ENCODE data around the gene AGPAT2.
A peak's percentile ranks its signal among the peaks of the same experiment; 100 is the strongest.

The AGPAT2 gene

GRCh38 chr9:136630662-136630992 is 56.6 kb downstream of the AGPAT2 start:
- H3K36me3 ChIP-seq: no peaks in the 10 kb centered on the region
- H3K4me2 ChIP-seq: peak overlapping the region in 4 of 11 experiments; percentile 48 to 88 (median 77); a peak in 4 of 22 replicates
- H3K4me1 ChIP-seq: peaks cover 26 to 72% (median 66%) of the 10 kb centered on the region in 10 experiments
- no peak for TF ChIP-seq Cebpa-rat (IDR thresholded peaks at IDR 0.05)
- H3K27me3 ChIP-seq: peaks cover 0 to 30% (median 4%) of the 10 kb centered on the region in 11 experiments; a peak in 8 of 22 replicates
- peaks cover 0 to 24% (median 0%) of the 10 kb centered on the region in 11 experiments; a peak in 7 of 22 replicates for H4K20me1 ChIP-seq
- no peaks in the 10 kb centered on the region for H3K9me3 ChIP-seq (replicated peaks in 1 of 11)
- H3K4me3 ChIP-seq: no peak overlapping the region
- no peak overlapping the region for H3K9ac ChIP-seq
- H3K27ac ChIP-seq: no peak overlapping the region

- Histone ChIP-seq H3K9ac (0 out of 22 replicates have a peak overlapping the region, but pooled peaks of 2 of the 11 experiments have one; percentile 9 to 19), H4K20me1 (peaks cover 0 to 24% (median 0%) of the 10 kb centered on the region in 11 experiments; a peak in 7 of 22 replicates), H3K27me3 (peaks cover 0 to 30% (median 4%) of the 10 kb centered on the region in 11 experiments; a peak in 8 of 22 replicates), H3K4me3 (no peak overlapping the region), H3K4me2 (peak overlapping the region; percentile 42 to 88 (median 72); a peak in 20 of 22 replicates), H3K27ac (no peak overlapping the region), H3K36me3 (no peaks in the 10 kb centered on the region), H3K4me1 (peaks cover 32 to 76% (median 69%) of the 10 kb centered on the region in 10 experiments), H3K9me3 (replicated peaks in 1 of 11) (no peaks in the 10 kb centered on the region)
- TF ChIP-seq Cebpa-rat (IDR thresholded peaks at IDR 0.05): no peak
Observed at GRCh38 chr9:136629879-136630661, 57.2 kb downstream of the AGPAT2 start.

GRCh38 chr9:136629001-136629878 is 58.0 kb downstream of the AGPAT2 start:
- Histone ChIP-seq H3K4me1 (peaks cover 40 to 76% (median 71%) of the 10 kb centered on the region in 10 experiments), H3K9me3 (replicated peaks in 1 of 11) (no peaks in the 10 kb centered on the region), H3K4me3 (no peak overlapping the region), H3K4me2 (peak overlapping the region in 10 of 11 experiments; percentile 60 to 88 (median 74); a peak in 19 of 22 replicates), H3K9ac (peak overlapping the region in 2 of 11 experiments; percentile 2 to 9; a peak in 1 of 22 replicates), H4K20me1 (peaks cover 0 to 24% (median 0%) of the 10 kb centered on the region in 11 experiments; a peak in 7 of 22 replicates), H3K27ac (no peak overlapping the region; a peak in 2 of 22 replicates), H3K27me3 (peaks cover 0 to 30% (median 4%) of the 10 kb centered on the region in 11 experiments; a peak in 8 of 22 replicates), H3K36me3 (no peaks in the 10 kb centered on the region)
- TF ChIP-seq Cebpa-rat (IDR thresholded peaks at IDR 0.05): no peak

- H3K9ac ChIP-seq: peak overlapping the region in 7 of 11 experiments; percentile 11 to 49 (median 37); a peak in 8 of 22 replicates
- peak overlapping the region in 4 of 11 experiments; percentile 0 to 49 (median 14); a peak in 5 of 22 replicates for H3K27ac ChIP-seq
- H3K27me3 ChIP-seq: peaks cover 0 to 30% (median 4%) of the 10 kb centered on the region in 11 experiments; a peak in 8 of 22 replicates
- no peak for TF ChIP-seq Cebpa-rat (IDR thresholded peaks at IDR 0.05)
- H3K4me2 ChIP-seq: peak overlapping the region; percentile 41 to 88 (median 74); a peak in 21 of 22 replicates
- no peaks in the 10 kb centered on the region for H3K9me3 ChIP-seq (replicated peaks in 1 of 11)
- no peak overlapping the region; a peak in 1 of 20 replicates for H3K4me3 ChIP-seq
- H3K4me1 ChIP-seq: peaks cover 50 to 85% (median 81%) of the 10 kb centered on the region in 10 experiments
- peaks cover 0 to 24% (median 0%) of the 10 kb centered on the region in 11 experiments; a peak in 7 of 22 replicates for H4K20me1 ChIP-seq
- H3K36me3 ChIP-seq: no peaks in the 10 kb centered on the region
Observed at GRCh38 chr9:136628268-136628667, 59.0 kb downstream of the AGPAT2 start.

- Histone ChIP-seq H3K4me1 (peaks cover 55 to 90% (median 87%) of the 10 kb centered on the region in 10 experiments), H3K36me3 (no peaks in the 10 kb centered on the region), H3K9ac (peak overlapping the region in 7 of 11 experiments; percentile 11 to 49 (median 37); a peak in 9 of 22 replicates), H3K27me3 (peaks cover 0 to 31% (median 4%) of the 10 kb centered on the region in 11 experiments; a peak in 8 of 22 replicates), H3K4me3 (no peak overlapping the region), H3K27ac (peak overlapping the region in 4 of 11 experiments; percentile 0 to 49 (median 14); a peak in 5 of 22 replicates), H3K9me3 (replicated peaks in 1 of 11) (no peaks in the 10 kb centered on the region), H4K20me1 (peaks cover 0 to 24% (median 0%) of the 10 kb centered on the region in 11 experiments; a peak in 7 of 22 replicates), H3K4me2 (peak overlapping the region in 9 of 11 experiments; percentile 60 to 88 (median 75); a peak in 18 of 22 replicates)
- no peak for TF ChIP-seq Cebpa-rat (IDR thresholded peaks at IDR 0.05)
Observed at GRCh38 chr9:136627703-136628102, 59.6 kb downstream of the AGPAT2 start.

GRCh38 chr9:136626740-136627642 is 60.3 kb downstream of the AGPAT2 start:
- peak overlapping the region in 3 of 11 experiments; percentile 8 to 49 (median 41); a peak in 3 of 22 replicates for H3K9ac ChIP-seq
- peaks cover 0 to 24% (median 0%) of the 10 kb centered on the region in 11 experiments; a peak in 7 of 22 replicates for H4K20me1 ChIP-seq
- no peaks in the 10 kb centered on the region for H3K36me3 ChIP-seq
- H3K4me1 ChIP-seq: peaks cover 63 to 97% (median 94%) of the 10 kb centered on the region in 10 experiments
- H3K27ac ChIP-seq: peak overlapping the region in 2 of 11 experiments; percentile 14 to 49; a peak in 4 of 22 replicates
- H3K4me2 ChIP-seq: peak overlapping the region in 10 of 11 experiments; percentile 22 to 88 (median 74); a peak in 20 of 22 replicates
- H3K9me3 ChIP-seq (replicated peaks in 1 of 11): no peaks in the 10 kb centered on the region
- peaks cover 0 to 38% (median 7%) of the 10 kb centered on the region in 11 experiments; a peak in 12 of 22 replicates for H3K27me3 ChIP-seq
- no peak for TF ChIP-seq Cebpa-rat (IDR thresholded peaks at IDR 0.05)
- no peak overlapping the region for H3K4me3 ChIP-seq

GRCh38 chr9:136626066-136626725 is 61.1 kb downstream of the AGPAT2 start:
- Histone ChIP-seq H3K4me3 (no peak overlapping the region), H3K9ac (peak overlapping the region in 1 of 11 experiments; percentile 68; a peak in 2 of 22 replicates), H3K9me3 (replicated peaks in 1 of 11) (no peaks in the 10 kb centered on the region), H3K4me1 (peaks cover 70 to 99% (median 98%) of the 10 kb centered on the region in 10 experiments), H3K27ac (peak overlapping the region in 2 of 11 experiments; percentile 78 to 85; a peak in 2 of 22 replicates), H3K27me3 (peaks cover 0 to 46% (median 15%) of the 10 kb centered on the region in 11 experiments; a peak in 16 of 22 replicates), H3K36me3 (no peaks in the 10 kb centered on the region), H4K20me1 (peaks cover 0 to 24% (median 0%) of the 10 kb centered on the region in 11 experiments; a peak in 7 of 22 replicates), H3K4me2 (peak overlapping the region; percentile 82 to 99 (median 91); a peak in 20 of 22 replicates)
- TF ChIP-seq Cebpa-rat (IDR thresholded peaks at IDR 0.05): no peak

All from BLaER1 treated with 17β-estradiol and CSF1 and Interleukin-3, amounts not matched to agents 10 nM and 100 nM (cell line).